GM23248 (cell line): ENCODE results near the gene CLSTN3.

Source experiments
- EZH2 ChIP-seq: fragments of 200-600 bp; sonication (generic); IDR thresholded peaks from 2 replicates; pipeline ENCODE4 v1.6.1; 2018; ENCODE audit warnings: antibody characterized with exemption, mild to moderate bottlenecking; ENCODE audit not compliant: insufficient read depth, poor library complexity, severe bottlenecking
- EZH2phosphoT487 ChIP-seq: fragments of 200-600 bp; sonication (generic); IDR thresholded peaks from 2 replicates; pipeline ENCODE4 v1.6.1; 2018; ENCODE audit warnings: antibody characterized with exemption, moderate library complexity, mild to moderate bottlenecking, low read depth; ENCODE audit not compliant: insufficient read depth

DNA sequence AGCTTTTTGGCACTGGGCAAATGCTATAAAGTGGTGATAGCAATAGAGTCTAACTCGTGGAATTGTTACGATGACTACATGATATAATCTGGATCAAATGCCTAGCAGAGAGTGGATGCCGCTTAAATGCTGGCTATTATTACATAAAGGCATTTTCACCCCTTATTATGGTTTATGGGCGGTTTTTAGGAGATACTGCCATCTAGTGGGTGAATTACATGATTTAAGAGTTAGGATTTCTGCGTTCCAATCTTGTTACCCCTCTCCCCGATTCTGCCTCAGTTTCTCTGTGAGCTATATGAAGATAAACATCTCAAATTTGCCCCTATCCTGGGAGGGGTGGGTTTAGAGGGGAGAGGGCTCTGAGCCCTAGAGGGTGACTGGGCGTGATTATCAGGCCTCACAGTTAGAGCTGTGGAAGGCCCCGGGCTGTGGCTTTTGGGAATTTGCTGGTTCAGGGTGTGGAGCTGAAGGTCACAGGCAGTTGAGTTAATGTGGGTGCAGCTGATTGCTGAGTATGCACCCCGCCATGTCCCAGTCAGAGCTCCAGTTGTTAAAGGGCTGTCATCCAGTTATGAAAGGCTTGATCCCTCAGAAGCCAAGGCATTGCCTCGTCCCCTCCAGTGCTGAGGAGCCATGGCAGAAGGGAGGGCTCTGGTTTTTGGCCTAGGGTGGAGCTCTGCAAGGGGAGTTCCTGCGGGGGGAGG lies 14.4 kb downstream of the CLSTN3 start:
- TF ChIP-seq EZH2 (no peak), EZH2phosphoT487 (no peak)
